Measurements from ENCODE around the gene LTK. TPM values are rescaled to one million over a fixed set of nuclear protein-coding genes. Genes with fewer than 3 reads are reported as not detected.

The LTK gene
- total and polyA plus RNA-seq, 3 donors from 2014 or later: 2.9 to 4.2 (median 3.7) TPM

DNA sequence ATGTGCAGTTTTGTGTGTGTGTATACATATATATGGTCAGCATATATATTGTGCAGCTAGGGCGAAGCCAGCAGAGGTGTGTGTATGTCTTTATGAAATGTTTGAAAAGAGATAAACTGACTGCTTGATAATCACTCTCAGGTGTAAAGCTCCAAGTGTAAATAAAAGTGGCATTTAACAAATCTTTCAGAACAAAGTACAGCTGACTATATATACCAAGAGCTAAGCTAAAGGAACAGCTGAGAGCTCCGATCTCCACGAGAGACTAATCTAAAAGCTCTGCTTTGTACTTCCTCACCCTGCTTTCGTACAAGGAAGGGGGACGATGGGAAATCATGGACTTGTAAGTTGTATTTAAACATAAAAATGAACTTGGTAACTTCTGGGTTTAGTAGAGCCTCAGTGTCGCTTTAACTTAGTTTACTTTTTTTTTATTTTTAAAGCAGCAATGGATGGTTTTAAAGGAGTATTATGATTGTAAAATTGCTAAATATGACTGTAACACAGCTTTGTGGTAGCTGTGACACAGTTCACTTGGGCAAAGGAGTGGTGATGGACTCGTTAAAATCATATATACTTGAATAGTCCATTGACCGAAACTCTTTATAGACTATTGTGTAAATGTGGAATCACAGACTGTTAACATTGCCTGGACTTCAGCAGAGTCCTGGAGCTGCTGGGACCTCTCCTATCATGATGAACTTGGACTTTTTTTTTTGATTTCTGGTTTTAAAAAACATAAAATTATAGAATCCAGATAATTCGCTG is 31.3 kb downstream of the LTK start:
- Histone ChIP-seq H3K9me3 (no peaks in the 10 kb centered on the region), H3K4me1 (no peaks in the 10 kb centered on the region), H3K36me3 (ENCODE audit: low read depth, missing control alignments) (no peaks in the 10 kb centered on the region), H3K4me3 (no peak overlapping the region), H3K27ac (no peak overlapping the region), H3K27me3 (no peaks in the 10 kb centered on the region)
- no peak for TF ChIP-seq POLR2A (IDR thresholded peaks at IDR 0.05)
- TF ChIP-seq, protein P1, sequence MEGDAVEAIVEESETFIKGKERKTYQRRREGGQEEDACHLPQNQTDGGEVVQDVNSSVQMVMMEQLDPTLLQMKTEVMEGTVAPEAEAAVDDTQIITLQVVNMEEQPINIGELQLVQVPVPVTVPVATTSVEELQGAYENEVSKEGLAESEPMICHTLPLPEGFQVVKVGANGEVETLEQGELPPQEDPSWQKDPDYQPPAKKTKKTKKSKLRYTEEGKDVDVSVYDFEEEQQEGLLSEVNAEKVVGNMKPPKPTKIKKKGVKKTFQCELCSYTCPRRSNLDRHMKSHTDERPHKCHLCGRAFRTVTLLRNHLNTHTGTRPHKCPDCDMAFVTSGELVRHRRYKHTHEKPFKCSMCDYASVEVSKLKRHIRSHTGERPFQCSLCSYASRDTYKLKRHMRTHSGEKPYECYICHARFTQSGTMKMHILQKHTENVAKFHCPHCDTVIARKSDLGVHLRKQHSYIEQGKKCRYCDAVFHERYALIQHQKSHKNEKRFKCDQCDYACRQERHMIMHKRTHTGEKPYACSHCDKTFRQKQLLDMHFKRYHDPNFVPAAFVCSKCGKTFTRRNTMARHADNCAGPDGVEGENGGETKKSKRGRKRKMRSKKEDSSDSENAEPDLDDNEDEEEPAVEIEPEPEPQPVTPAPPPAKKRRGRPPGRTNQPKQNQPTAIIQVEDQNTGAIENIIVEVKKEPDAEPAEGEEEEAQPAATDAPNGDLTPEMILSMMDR (IDR thresholded peaks at IDR 0.05): no peak
- WGBS, 2 donors: 93 to 94% methylated on average over 9 of the region's 9 CpGs
- no peak for DNase-seq
- intact Hi-C loops (cut with DNase I; ENCODE audit: low total_unique reads): no loop called here

DNA sequence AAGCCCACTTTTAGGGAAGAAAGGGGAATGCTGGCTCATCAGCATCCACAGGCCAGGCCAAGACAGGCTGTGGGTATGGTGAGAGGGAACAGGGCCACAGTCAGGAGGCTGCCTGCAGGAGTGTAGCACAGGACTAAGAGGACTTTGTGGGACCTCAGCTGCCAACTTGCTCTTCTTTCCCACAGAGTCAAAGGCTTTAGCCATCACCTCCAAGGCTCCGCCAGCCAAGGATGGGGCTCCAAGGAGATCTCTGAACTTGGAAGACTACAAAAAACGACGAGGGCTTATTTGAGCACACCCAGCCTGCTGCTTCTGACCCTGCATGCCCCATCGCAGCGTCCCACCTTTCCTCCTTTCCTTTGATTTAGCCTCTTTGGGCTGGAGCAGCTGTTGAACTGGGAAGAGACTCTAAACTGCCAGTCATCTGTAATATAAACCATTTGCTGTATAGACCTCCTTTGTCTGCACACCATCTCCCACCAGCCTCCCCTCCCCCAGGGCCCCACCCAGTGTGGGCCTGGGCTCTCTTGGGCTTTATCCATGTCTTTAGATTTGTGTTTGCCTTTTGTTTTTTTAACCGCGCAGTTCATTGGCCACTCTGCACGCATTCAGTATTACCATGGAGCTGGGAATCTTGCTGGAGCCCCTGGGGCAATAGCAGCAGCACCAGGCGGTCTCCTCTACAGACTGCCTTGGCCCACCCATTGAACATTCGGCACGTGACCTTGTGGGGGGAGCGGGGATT is 33.1 kb downstream of the LTK start:
- H3K4me3 ChIP-seq: no peak overlapping the region
- no peaks in the 10 kb centered on the region for H3K27me3 ChIP-seq
- H3K4me1 ChIP-seq: no peaks in the 10 kb centered on the region
- no peaks in the 10 kb centered on the region for H3K9me3 ChIP-seq
- intact Hi-C loops (cut with DNase I; ENCODE audit: low total_unique reads): no loop called here
- DNase-seq: no peak
- TF ChIP-seq, protein P1 (IDR thresholded peaks at IDR 0.05): no peak
- H3K27ac ChIP-seq: no peak overlapping the region
- no peaks in the 10 kb centered on the region for H3K36me3 ChIP-seq (ENCODE audit: low read depth, missing control alignments)
- WGBS, 2 donors: 84 to 93% methylated on average over 12 of the region's 12 CpGs

DNA sequence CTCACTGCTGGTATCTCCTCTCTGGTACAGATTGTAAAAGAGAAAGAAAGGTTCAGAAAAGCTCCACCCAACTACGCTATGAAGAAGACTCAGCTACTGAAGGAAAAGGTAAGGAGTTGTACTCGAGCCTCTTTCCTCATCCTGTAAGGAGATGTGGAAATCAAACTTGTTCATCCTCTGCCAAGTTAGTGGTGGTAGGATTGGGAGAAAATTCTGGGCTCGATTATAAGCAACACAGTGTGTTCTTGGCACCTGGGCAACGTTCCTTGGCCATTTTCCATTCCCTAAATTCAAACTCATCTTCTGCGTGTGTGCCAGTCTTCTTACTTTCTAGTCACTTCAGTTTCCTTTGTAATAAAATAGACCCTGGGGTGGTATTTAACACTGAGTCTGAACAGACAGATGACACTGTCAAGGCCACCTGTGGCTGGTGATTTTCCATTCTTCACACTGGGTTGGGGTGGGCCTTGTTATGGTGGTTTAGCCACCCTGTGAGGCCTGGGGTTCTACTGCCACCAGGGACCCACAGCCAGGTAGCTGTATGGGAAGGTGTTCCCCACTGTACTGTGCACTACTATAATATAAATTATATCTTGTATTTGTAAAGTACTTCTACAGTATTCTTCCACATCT is 37.1 kb downstream of the LTK start:
- no peaks in the 10 kb centered on the region for H3K36me3 ChIP-seq (ENCODE audit: low read depth, missing control alignments)
- intact Hi-C loops (cut with DNase I; ENCODE audit: low total_unique reads): no loop called here
- no peak overlapping the region for H3K27ac ChIP-seq
- H3K4me1 ChIP-seq: no peaks in the 10 kb centered on the region
- no peak for DNase-seq
- WGBS, 2 donors: 79 to 82% methylated on average over 5 of the region's 5 CpGs
- H3K27me3 ChIP-seq: no peaks in the 10 kb centered on the region
- H3K9me3 ChIP-seq: no peaks in the 10 kb centered on the region
- no peak overlapping the region for H3K4me3 ChIP-seq
- TF ChIP-seq, protein P1 (IDR thresholded peaks at IDR 0.05): no peak
- TF ChIP-seq POLR2A (IDR thresholded peaks at IDR 0.05): no peak

DNA sequence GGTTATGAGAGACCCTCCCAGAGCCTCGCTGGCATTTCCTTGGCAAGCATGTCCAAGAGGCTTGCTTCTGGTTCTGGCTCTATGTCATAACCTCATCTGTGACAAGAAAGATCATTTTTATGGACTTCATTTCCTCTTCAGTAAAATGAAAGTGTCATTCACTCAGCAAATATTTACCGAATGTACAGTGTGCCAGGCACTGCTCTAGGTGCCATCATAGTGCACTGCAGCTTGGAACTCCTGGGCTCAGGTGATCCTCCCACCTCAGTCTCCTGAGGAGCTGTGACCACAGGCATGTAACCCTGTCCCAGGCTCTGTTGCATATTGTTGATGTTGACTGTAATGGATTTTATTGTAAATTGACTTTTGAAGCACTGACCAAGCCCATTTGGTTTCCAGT is 38.7 kb downstream of the LTK start:
- Histone ChIP-seq H3K36me3 (ENCODE audit: low read depth, missing control alignments) (no peaks in the 10 kb centered on the region), H3K4me1 (no peaks in the 10 kb centered on the region), H3K27ac (no peak overlapping the region), H3K27me3 (no peaks in the 10 kb centered on the region), H3K9me3 (no peaks in the 10 kb centered on the region), H3K4me3 (no peak overlapping the region)
- TF ChIP-seq POLR2A (IDR thresholded peaks at IDR 0.05): no peak
- TF ChIP-seq, protein P1 (IDR thresholded peaks at IDR 0.05): no peak
- DNase-seq: no peak
- intact Hi-C loops (cut with DNase I; ENCODE audit: low total_unique reads): no loop called here
- WGBS, 2 donors: 80 to 98% methylated on average over 2 of the region's 2 CpGs
